ENCODE results near the gene FAU. TPM values are rescaled to one million over a fixed set of nuclear protein-coding genes. Genes with fewer than 3 reads are reported as not detected.

Gene FAU
- total and polyA plus RNA-seq, 9 of the 15 experiments (the other 6 are each of a cell fraction or from before 2014, with no cell fraction given) = 433 to 1,827 (median 942) TPM

- TF ChIP-seq ARID4B (CRISPR knock-in tag; IDR thresholded peaks at IDR 0.05) (peak; percentile 96), RBFOX2 (IDR thresholded peaks at IDR 0.05; ENCODE audit: low read depth, low read length) (peak; percentile 90), ZNF407 (IDR thresholded peaks at IDR 0.05; ENCODE audit: low read depth) (no peak), ZNF707 (CRISPR knock-in tag; conservative IDR thresholded peaks at IDR 0.05) (no peak), PRPF4 (IDR thresholded peaks at IDR 0.05; ENCODE audit: insufficient read depth, low read depth, low read length, poor library complexity, severe bottlenecking) (peak; percentile 38), PURB (CRISPR knock-in tag; IDR thresholded peaks at IDR 0.05; ENCODE audit: low read depth) (no peak), ZNF347 (CRISPR knock-in tag; IDR thresholded peaks at IDR 0.05; ENCODE audit: low read depth) (no peak), ZNF212 (CRISPR knock-in tag; IDR thresholded peaks at IDR 0.05) (no peak), BRD9 (IDR thresholded peaks at IDR 0.05; ENCODE audit: low read depth, partially characterized antibody) (no peak), POLR3G (IDR thresholded peaks at IDR 0.05; ENCODE audit: extremely low read depth, insufficient read length, insufficient replicate concordance) (no peak), ZNF121 (CRISPR knock-in tag; conservative IDR thresholded peaks at IDR 0.05) (no peak), SNAPC5 (CRISPR knock-in tag; IDR thresholded peaks at IDR 0.05) (no peak)
These were observed 4.5 kb downstream of the FAU start, which contains the start of gene ZNHIT2 (continued) for GRCh38 chr11:65117206-65118096.
